ENCODE results near the gene NDUFA5.

NDUFA5 gene

DNA sequence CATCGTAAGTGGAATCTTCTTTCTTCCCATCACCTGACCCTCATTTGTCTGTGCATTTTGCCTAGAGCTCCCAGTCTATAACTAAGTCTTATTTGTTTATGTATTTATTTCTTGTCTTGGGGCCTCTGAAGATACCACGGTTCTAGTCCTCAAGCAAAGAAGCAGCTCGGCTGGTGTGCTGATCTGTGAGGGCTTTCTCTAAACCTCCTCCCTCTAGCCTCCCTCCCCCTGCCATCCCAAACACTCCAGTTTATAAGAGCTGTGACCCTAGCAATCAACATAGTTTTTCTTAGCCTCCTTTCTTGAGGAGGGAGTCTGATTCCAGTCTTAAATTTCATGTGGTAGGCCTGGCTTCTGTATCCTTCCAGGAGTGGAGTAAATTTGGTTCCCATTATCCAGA is 15.7 kb upstream of the NDUFA5 start:
- no peak for DNase-seq (ENCODE audit: low read depth)
- TF ChIP-seq, protein P1, sequence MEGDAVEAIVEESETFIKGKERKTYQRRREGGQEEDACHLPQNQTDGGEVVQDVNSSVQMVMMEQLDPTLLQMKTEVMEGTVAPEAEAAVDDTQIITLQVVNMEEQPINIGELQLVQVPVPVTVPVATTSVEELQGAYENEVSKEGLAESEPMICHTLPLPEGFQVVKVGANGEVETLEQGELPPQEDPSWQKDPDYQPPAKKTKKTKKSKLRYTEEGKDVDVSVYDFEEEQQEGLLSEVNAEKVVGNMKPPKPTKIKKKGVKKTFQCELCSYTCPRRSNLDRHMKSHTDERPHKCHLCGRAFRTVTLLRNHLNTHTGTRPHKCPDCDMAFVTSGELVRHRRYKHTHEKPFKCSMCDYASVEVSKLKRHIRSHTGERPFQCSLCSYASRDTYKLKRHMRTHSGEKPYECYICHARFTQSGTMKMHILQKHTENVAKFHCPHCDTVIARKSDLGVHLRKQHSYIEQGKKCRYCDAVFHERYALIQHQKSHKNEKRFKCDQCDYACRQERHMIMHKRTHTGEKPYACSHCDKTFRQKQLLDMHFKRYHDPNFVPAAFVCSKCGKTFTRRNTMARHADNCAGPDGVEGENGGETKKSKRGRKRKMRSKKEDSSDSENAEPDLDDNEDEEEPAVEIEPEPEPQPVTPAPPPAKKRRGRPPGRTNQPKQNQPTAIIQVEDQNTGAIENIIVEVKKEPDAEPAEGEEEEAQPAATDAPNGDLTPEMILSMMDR (conservative IDR thresholded peaks at IDR 0.05; ENCODE audit: low read depth, low read length): no peak
- no peak overlapping the region for H3K4me3 ChIP-seq (ENCODE audit: low read length)

DNA sequence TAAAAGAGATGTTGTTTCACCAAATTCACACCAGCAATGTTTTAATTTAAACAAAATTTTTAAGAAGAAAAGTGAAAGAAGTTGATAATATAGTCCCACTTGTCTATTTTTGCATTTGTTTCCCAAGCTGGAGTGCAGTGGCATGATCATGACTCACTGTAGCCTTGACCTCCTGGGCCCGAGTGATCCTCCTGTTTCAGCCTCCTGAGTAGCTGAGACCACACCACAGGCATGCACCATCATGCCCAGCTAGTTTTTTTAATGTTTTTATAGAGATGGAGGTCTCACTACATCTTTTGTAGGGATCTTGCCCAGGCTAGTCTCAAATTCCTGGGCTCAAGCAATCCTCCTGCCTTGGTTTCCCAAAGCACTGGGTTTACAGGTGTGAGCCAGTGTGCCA is 14.1 kb upstream of the NDUFA5 start:
- H3K4me3 ChIP-seq (ENCODE audit: low read length): no peak overlapping the region
- no peak for DNase-seq (ENCODE audit: low read depth)
- TF ChIP-seq, protein P1 (conservative IDR thresholded peaks at IDR 0.05; ENCODE audit: low read depth, low read length): no peak

- no peak overlapping the region for H3K4me3 ChIP-seq (ENCODE audit: low read length)
- no peak for DNase-seq (ENCODE audit: low read depth)
- TF ChIP-seq, protein P1 (conservative IDR thresholded peaks at IDR 0.05; ENCODE audit: low read depth, low read length): no peak
Measured at GRCh38 chr7:123571187-123571586, 13.6 kb upstream of the NDUFA5 start.

DNA sequence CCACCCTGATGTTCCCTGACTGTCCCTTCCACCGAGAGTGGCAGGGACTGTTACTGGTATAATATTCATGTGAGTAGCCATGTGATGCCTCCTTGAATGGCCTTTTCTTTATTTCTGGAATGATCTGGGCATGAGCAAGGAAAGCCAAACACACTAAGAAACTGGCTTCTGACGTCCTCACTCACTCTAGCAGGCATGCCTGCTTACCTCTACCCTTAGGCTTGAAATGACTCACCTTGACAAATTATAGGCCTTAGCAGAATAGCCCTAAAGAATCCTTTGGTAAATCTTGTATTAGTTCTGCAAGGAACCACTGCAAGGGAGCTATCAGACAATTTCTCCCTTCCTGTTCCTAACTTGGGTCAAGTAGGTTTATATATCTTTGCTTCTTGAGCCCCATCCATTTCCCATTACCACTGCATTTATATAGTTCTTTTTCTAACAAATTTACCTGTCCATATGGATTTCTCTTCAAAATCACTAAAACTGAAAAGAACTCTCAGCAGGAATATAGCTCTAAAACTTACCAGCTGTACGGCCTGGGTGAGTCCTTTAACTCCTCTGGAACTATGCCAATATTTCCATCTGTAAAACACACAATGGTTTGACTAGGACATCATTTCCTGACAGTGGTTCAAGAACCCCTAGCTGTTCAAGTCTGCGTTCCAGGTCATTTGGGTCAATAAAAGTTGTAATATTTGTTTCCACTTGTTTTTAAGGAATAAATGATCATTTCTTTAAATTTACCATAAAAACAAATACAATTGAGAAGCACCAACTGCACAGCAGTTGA is 13.0 kb upstream of the NDUFA5 start:
- no peak for DNase-seq (ENCODE audit: low read depth)
- H3K4me3 ChIP-seq (ENCODE audit: low read length): no peak overlapping the region

DNA sequence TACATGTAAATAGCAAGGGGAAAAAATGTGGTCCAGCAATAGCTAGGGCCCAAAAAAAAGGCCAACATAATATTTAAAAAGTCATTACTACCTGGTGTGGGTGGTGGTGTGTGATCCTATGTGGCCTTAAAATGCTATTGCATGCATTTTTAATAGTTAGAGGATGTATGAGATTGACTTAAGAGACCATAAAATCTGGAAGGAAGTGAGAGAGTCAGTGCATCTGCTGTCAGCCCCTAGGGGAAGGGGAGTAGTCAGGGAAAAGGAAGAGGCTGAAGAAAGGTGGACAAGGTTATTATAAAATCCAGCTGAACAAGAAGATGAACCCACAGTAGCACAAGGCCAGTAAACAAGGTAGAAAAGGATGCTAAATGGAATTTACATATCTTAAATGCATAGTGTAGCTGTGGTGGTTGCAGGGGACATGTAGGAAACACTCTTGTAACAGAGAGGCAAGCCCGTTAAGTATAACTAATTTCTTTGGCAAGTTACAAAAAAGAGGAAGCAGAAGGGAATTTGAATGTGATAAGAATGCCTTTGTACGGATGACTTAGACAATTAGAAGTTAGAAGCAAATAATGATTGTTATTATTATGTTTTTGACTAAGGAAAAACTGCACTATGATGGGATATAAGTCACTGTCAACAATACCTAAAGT is 11.9 kb upstream of the NDUFA5 start:
- no peak for DNase-seq (ENCODE audit: low read depth)
- no peak overlapping the region for H3K4me3 ChIP-seq (ENCODE audit: low read length)
- TF ChIP-seq, protein P1 (conservative IDR thresholded peaks at IDR 0.05; ENCODE audit: low read depth, low read length): no peak

More for the DNA sequence above, 13.0 kb upstream of the NDUFA5 start:
- TF ChIP-seq, protein P1 (conservative IDR thresholded peaks at IDR 0.05; ENCODE audit: low read depth, low read length): no peak

GRCh38 chr7:123562121-123562520 is 4.5 kb upstream of the NDUFA5 start:
- TF ChIP-seq, protein P1 (conservative IDR thresholded peaks at IDR 0.05; ENCODE audit: low read depth, low read length): no peak
- H3K4me3 ChIP-seq (ENCODE audit: low read length): no peak overlapping the region

More at GRCh38 chr7:123562121-123562520, 4.5 kb upstream of the NDUFA5 start:
- DNase-seq (ENCODE audit: low read depth): no peak
